ENCODE measurements around the gene COPRS.

DNA sequence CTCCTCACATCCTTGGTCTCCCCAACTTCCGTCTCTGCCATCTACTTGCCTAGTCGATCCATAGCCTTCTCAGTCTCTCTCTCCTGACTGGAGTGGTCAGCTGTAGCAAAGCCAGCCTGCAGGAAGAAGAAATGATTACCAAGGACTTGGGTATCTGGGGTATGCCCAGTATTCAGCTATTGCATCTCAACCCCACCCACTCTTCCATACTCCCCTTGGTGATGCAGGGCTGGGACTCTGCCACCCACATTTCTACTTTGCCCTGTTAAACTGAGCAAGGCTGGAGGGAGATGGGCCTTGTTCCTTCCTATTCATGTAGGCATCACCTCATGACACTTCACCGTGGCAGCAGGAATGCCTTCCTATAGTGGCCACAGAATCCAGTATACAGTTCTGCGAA lies 2.3 kb downstream of the COPRS start:
- TF ChIP-seq TAF1 (IDR thresholded peaks at IDR 0.05; ENCODE audit: borderline replicate concordance, low read depth, low read length), result no peak
- no peak for TF ChIP-seq SIN3A (IDR thresholded peaks at IDR 0.05; ENCODE audit: borderline replicate concordance, low read depth, low read length)
